Gastrocnemius medialis (tissue), 4 donors: ENCODE data around the gene SH3BP1. TPM values are rescaled to one million over a fixed set of nuclear protein-coding genes. Genes with fewer than 3 reads are reported as not detected.

Experiments used
- ATAC-seq, 2 donors: fragments of 150-250 bp; one replicate each; pipeline ENCODE4 v1.9.1; 2016
- DNase-seq, 2 donors: peaks; one replicate each; pipeline ENCODE4 v3.0.0-alpha.2; 2019
- H3K27ac ChIP-seq, 4 donors: fragments of 200-600 bp; sonication (generic); 1 replicate in 1 of 4; 2 replicates in 3 of 4; pipeline ENCODE4 v1.5.1; 2016 to 2018; ENCODE audit warnings: mild to moderate bottlenecking in 2 of 4, moderate library complexity in 1 of 4
- H3K27me3 ChIP-seq, 3 donors: fragments of 200-600 bp; sonication (generic) in 2 of 3; 1 replicate in 1 of 3; 2 replicates in 2 of 3; pipeline versions ENCODE4 v1.5.1 to v1.6.0; 2016 to 2019; ENCODE audit warnings: mild to moderate bottlenecking in 1 of 3, moderate library complexity in 1 of 3
- H3K36me3 ChIP-seq, 2 donors: fragments of 200-600 bp; sonication (generic) in 1 of 2; one replicate each; pipeline ENCODE4 v1.5.1; 2017 to 2018
- H3K4me1 ChIP-seq, 2 donors: fragments of 200-600 bp; sonication (generic) in 1 of 2; one replicate each; pipeline ENCODE4 v1.5.1; 2016 to 2017; ENCODE audit warnings: mild to moderate bottlenecking in 2 of 2
- H3K4me3 ChIP-seq, 4 donors: fragments of 200-600 bp; sonication (generic) in 3 of 4; 1 replicate in 1 of 4; 2 replicates in 3 of 4; pipeline ENCODE4 v1.5.1; 2016 to 2019; ENCODE audit warnings: mild to moderate bottlenecking in 2 of 4
- H3K9me3 ChIP-seq, 3 donors: fragments of 200-600 bp; sonication (generic) in 2 of 3; 1 replicate in 1 of 3; 2 replicates in 2 of 3; pipeline ENCODE4 v1.5.1; 2016 to 2019
- POLR2A ChIP-seq, 2 donors: fragments of 450-650 bp; IDR thresholded peaks; one replicate each; pipeline ENCODE4 v1.6.1; 2017; ENCODE audit warnings: antibody characterized with exemption in 2 of 2, mild to moderate bottlenecking in 2 of 2, moderate library complexity in 2 of 2
- in situ Hi-C, 4 donors: fragments of 200-750 bp; cut with MboI; loops; one replicate each; pipeline versions ENCODE4 v1.15.0 to v1.8.0; 2017; ENCODE audit warnings: low sequenced_read_pairs in 4 of 4
- intact Hi-C: fragments of 100-400 bp; cut with DNase I; formaldehyde crosslinking; loops from one replicate; pipeline ENCODE4 v1.15.1; 2023; ENCODE audit warnings: low total_unique reads
- total RNA-seq, 4 donors: library from RNA; depleted of rRNA; stranded (reverse); fragments of >200 nt; gene quantifications; one replicate each; pipeline versions ENCODE4 v1.1.0 to v1.2.3, GENCODE V29; 2016
- TF ChIP-seq, protein P1 (sequence below), 5 experiments: fragments of 450-650 bp in 3 of 5; fragments of 200-600 bp in 2 of 5; sonication (generic) in 2 of 5; IDR thresholded peaks in 4 of 5; conservative IDR thresholded peaks in 1 of 5; 1 replicate in 4 of 5; 2 replicates in 1 of 5; pipeline ENCODE4 v1.5.1; 2016 to 2019; ENCODE audit warnings: antibody characterized with exemption in 5 of 5, mild to moderate bottlenecking in 3 of 5, moderate library complexity in 3 of 5

Gene SH3BP1
- total RNA-seq, 4 donors from 2014 or later = 1.1 to 1.8 (median 1.6) TPM; not detected in 1

GRCh38 chr22:37665487-37665886 lies 26.0 kb downstream of the SH3BP1 start:
- Histone ChIP-seq H3K9me3 (no peaks in the 10 kb centered on the region), H3K4me3 (no peak overlapping the region), H3K4me1 (peaks cover 25 to 33% of the 10 kb centered on the region in 2 donors), H3K27me3 (no peaks in the 10 kb centered on the region), H3K36me3 (no peaks in the 10 kb centered on the region), H3K27ac (no peak overlapping the region)
- intact Hi-C loops (no loop called here), in situ Hi-C loops (no loop called here)
- DNase-seq (no peak), ATAC-seq (no peak)
- TF ChIP-seq POLR2A (IDR thresholded peaks at IDR 0.05) = no peak
- TF ChIP-seq, protein P1, sequence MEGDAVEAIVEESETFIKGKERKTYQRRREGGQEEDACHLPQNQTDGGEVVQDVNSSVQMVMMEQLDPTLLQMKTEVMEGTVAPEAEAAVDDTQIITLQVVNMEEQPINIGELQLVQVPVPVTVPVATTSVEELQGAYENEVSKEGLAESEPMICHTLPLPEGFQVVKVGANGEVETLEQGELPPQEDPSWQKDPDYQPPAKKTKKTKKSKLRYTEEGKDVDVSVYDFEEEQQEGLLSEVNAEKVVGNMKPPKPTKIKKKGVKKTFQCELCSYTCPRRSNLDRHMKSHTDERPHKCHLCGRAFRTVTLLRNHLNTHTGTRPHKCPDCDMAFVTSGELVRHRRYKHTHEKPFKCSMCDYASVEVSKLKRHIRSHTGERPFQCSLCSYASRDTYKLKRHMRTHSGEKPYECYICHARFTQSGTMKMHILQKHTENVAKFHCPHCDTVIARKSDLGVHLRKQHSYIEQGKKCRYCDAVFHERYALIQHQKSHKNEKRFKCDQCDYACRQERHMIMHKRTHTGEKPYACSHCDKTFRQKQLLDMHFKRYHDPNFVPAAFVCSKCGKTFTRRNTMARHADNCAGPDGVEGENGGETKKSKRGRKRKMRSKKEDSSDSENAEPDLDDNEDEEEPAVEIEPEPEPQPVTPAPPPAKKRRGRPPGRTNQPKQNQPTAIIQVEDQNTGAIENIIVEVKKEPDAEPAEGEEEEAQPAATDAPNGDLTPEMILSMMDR (IDR thresholded peaks at IDR 0.05 in 4 of 5, conservative IDR thresholded peaks at IDR 0.05 in 1 of 5) = no peak

DNA sequence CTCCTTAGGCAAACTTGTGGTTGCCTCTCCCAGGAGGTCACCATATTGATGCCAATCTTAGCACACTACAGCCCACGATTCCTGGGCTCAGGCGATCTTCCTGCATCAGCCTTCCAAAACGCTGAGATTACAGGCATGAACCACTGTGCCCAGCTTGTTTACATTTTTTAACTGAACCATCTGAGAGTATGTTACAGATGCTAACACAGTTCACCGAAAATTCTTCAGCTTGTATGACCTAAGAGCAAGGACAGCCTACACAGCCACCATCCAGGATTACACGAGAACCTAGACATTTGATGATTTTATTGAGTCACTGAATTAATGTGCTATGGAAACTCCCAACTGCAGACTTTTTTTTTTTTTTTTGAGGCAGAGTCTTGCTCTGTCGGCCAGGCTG lies 30.1 kb downstream of the SH3BP1 start:
- in situ Hi-C loops = no loop called here

DNA sequence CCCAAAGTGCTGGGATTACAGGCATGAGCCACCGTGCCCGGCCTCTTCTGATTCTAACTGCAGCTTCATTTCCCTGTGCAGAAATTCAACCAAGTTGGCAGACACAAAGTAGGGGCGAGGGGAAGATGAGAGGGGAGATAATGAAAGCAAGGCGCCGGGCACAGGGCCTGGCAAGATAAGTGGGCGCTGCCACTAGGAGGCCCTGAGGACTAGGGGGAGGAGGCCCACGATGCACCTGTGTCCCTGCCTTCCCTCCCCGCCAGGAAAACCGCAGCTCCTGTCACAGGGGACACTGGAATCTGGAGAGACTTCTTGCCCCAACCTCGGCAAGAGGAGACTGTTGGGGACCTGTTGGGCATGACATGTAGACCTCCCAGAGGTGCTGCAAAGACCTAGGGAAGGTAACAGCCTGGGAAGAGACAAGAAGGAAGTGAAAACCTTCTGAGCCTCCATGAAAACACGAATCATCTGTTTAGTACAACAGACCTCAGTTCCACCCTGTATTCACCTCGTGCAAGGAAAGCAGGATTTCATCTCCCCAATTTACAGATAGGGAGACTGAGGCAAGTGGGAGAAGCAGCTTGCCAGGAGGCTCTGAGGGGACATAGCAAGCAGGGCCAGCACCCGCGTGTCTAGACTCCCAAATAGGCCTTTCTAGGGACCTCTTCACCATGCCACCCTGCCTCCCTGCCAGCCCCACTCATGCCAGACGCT lies 32.9 kb downstream of the SH3BP1 start:
- H3K9me3 ChIP-seq = no peaks in the 10 kb centered on the region
- H3K27ac ChIP-seq = no peak overlapping the region
- in situ Hi-C loops = no loop called here
- intact Hi-C loops = no loop called here
- no peaks in the 10 kb centered on the region for H3K36me3 ChIP-seq
- ATAC-seq (no peak), DNase-seq (no peak)
- H3K4me1 ChIP-seq = peaks cover 24 to 36% of the 10 kb centered on the region in 2 donors
- TF ChIP-seq POLR2A (IDR thresholded peaks at IDR 0.05) = no peak
- TF ChIP-seq, protein P1 (IDR thresholded peaks at IDR 0.05 in 4 of 5, conservative IDR thresholded peaks at IDR 0.05 in 1 of 5) = no peak
- no peak overlapping the region for H3K4me3 ChIP-seq
- no peaks in the 10 kb centered on the region for H3K27me3 ChIP-seq

More for the DNA sequence above, 30.1 kb downstream of the SH3BP1 start:
- H3K27ac ChIP-seq = no peak overlapping the region
- H3K9me3 ChIP-seq = no peaks in the 10 kb centered on the region
- no peaks in the 10 kb centered on the region for H3K36me3 ChIP-seq
- intact Hi-C loops = no loop called here
- no peak for ATAC-seq
- H3K27me3 ChIP-seq = no peaks in the 10 kb centered on the region
- no peak overlapping the region for H3K4me3 ChIP-seq
- peaks cover 12 to 20% of the 10 kb centered on the region in 2 donors for H3K4me1 ChIP-seq
- no peak for TF ChIP-seq POLR2A (IDR thresholded peaks at IDR 0.05)
- TF ChIP-seq, protein P1 (IDR thresholded peaks at IDR 0.05 in 4 of 5, conservative IDR thresholded peaks at IDR 0.05 in 1 of 5) = no peak
- no peak for DNase-seq

DNA sequence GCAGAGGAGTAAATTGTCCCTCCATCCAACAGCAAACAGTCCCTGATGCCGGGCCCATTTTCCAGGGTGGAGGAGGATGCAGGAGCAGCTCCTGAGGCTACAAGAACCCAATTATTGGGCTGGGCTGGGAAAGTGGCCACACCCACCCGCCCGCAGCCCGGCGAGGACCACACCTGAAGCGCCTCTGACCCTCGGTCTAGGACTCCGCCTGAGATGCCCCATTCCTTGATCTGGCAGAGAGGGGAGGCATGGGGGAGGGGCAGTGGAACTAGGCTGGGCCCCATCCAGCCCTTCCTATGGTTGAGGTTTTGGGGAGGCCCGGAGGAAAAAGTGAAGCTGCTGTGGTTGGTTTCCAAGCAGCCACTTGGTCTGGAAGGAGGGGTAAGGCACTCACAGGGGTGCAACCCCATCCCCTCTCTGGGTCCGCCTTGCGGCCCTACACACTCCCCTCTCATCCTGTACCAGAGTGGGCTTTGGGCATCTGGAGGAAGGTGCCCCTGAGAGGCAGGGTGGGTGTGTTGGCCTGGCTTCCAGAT lies 33.5 kb downstream of the SH3BP1 start:
- intact Hi-C loops = no loop called here
- H3K4me1 ChIP-seq = peaks cover 30 to 41% of the 10 kb centered on the region in 2 donors
- in situ Hi-C loops = no loop called here
- no peak for ATAC-seq
- H3K27ac ChIP-seq = peak overlapping the region; percentile 6 to 95 (median 90)
- no peak for TF ChIP-seq POLR2A (IDR thresholded peaks at IDR 0.05)
- TF ChIP-seq, protein P1 (IDR thresholded peaks at IDR 0.05 in 4 of 5, conservative IDR thresholded peaks at IDR 0.05 in 1 of 5) = no peak
- no peak for DNase-seq
- no peaks in the 10 kb centered on the region for H3K9me3 ChIP-seq
- H3K36me3 ChIP-seq = peaks cover 0 to 5% of the 10 kb centered on the region in 2 donors
- no peak overlapping the region for H3K4me3 ChIP-seq
- H3K27me3 ChIP-seq = no peaks in the 10 kb centered on the region
